Fibroblast of skin of abdomen (primary cell): ENCODE measurements around the gene APOBEC4.

Experiments used
- DNase-seq: peaks from one replicate; pipeline ENCODE4 v3.0.0-alpha.2; 2013

Gene APOBEC4

DNA sequence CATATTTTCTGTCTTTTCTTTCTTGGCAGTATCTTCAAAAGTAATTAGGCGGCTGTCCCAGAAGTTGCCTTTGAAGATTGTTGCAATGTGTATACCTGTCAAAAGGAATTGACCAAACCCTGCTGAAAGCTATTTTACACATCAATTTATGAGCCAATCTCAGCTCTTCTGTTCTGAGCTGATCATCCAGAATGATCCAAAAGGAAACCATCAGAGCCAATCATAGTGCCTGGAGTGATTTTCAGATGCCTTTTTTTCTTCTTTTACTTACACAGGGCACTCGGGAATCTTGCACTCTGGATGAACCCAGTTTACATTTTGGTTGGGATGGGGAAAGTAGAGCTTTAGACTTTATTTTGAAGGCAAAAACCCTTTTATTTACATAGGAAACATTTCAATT lies 21.8 kb upstream of the APOBEC4 start:
- DNase-seq = no peak

DNA sequence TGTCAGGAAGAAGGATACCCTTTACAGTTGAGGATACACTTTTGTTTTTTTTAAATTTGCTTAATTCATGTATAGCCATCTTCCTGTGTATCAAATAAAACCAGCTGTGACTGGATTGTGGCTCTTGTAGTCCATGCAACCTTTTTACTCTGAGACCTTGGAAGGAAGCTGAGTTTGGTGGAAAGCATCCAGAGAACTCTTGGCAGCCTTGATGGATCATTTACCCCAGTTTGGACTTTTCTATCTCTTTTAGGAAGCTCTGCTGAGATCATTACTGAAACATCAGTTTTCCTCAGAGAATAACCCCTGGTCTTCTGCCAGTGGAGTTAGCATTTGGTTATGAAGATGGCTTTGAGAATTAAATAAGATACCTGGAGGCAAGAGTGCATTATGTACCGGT lies 21.2 kb upstream of the APOBEC4 start:
- peak; percentile 38 for DNase-seq

DNA sequence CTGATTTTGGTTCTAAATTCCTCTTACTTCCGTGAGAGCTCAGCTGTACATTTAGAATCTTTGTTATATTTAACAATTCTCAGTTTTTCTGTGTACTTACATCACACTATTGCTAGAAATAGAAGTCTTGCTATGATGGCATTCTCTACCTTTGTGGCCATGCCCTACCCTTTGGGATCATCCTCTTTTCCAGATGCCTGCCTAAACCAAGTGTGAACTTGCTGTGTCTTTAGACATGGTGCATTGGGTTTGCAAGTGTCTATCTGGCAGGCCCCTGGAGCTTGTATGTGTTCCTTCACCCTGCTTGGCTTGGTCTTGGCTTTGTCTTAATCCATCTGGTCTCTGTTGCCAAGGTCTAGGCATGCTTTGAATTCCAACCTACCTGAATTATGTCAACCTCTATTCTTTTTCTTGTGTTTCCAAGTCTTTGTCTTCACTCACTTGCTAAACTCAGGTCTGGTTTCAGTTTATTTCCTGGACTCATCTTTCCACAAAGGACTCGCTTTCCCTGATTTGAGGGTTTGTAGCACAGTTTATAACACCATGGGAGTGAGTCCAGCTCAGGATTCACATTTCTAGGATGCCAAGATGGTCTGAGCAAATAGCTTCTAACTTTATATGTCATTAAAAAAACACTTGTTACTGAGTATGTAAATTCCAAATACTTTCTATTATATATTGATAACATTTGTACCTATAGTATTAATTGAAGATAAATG lies 20.6 kb upstream of the APOBEC4 start:
- DNase-seq = no peak

DNA sequence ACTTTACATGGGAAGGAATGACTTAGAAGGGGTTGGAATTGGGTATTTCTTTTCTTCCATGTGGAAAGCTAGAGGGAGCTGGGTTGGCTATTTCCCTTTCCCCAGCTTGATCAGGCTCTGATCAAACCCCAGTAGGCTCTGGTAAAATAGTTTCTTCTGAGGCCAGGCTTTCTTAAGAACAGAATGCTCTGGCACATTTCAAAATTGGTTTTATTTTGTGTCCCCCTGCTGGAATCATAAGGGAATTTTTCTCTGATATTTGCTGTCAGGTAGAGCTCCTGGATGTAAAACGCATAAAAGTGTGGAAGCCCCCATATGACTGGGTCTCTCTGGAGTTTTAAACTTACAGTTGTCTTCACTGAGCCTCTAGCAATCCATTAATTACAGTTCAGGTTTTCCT lies 17.1 kb upstream of the APOBEC4 start:
- DNase-seq = no peak

GRCh38 chr1:183656355-183656754 lies 3.2 kb upstream of the APOBEC4 start:
- DNase-seq = no peak

DNA sequence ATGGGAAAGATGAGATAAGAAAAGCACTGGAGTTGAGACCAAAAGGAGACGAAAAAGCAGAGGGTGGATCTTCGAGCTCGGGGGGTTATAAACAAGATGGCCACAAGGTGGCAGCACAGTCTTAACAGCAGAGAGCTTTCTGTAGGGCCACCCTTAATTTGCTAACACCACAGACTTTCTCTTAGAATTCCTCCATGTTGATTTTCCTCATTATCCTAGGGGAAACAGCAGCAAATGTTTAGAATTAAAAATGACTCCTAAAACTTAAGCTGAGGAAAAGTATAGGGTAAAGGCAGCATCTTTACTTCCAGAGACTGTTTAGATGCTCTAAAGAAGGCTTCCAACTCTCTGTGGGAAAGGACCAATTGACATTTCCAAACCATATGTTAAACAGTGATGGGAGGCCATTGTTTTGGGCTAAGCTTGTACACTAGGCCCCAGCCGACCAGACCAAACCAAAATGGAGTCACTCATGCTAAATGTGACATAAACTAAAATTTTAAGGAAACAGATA lies 2.5 kb upstream of the APOBEC4 start:
- peak; percentile 79 for DNase-seq

- DNase-seq = no peak
Measured at GRCh38 chr1:183654706-183655105, 1.6 kb upstream of the APOBEC4 start.

DNA sequence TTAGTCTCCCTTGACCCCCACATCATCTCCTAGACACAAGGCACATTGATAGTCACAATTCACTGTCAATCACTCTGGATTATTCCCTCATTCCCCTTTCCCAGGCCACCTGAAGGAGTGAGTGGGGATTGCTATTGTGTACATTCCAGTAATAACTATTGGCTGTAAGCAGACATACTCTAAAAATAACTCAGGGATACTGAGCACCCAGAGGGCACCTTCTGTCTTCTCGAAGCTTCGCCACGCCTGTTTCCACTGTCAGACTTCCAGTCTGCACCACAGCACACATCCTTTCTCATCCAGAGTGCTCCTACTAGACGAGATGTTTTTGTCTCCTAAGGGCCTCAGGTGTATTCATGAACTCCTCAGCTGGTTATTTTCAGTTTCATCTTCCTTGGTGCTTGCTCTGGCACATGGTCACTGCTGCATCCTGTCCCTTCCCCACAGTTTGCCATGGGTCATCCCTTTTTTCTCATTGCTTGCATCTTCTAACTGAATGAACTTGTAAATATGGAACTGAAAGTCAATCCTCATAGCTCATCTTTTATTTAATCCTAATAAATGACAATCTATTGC lies 848 bp upstream of the APOBEC4 start:
- no peak for DNase-seq

GRCh38 chr1:183653462-183653794 lies 312 bp upstream of the APOBEC4 start:
- DNase-seq = no peak

DNA sequence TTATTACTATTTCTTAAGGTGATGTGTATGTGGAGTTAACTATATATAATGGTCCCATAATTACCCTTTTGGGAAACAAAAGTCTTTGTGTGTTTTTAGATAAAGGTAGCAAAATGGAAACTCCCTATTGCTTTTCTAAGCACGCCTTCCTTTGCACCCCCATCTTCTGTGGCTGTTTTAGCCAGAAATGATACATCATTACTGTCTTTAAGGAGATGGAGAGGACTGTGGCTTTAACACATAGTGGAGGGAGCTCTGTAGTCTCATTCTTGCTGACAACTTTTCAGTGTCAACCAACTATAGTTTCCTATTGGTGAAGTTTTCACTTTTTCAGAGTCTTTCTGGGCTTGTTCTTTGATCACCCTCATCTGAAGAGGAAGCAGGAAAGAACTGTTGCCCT lies 1.0 kb downstream of the APOBEC4 start:
- no peak for DNase-seq

DNA sequence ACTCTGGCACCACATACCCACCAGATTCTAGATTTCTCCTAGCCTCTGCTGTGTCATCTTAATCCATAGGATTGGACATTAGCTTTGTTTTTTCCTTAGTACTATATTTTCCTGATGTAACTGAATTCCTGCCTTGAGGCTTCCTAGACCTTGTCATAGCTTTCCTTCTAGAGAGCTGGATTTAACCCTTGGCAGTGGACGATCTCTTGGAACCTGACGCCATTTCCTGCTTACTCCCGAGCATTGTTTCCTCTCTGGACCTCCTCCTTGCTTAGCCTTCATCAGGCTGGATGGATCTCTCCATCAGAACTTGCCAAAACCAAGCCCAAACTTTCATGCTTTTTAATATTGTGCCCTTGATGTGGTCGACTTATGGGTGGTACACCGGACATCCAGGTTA lies 1.5 kb downstream of the APOBEC4 start:
- DNase-seq = no peak

DNA sequence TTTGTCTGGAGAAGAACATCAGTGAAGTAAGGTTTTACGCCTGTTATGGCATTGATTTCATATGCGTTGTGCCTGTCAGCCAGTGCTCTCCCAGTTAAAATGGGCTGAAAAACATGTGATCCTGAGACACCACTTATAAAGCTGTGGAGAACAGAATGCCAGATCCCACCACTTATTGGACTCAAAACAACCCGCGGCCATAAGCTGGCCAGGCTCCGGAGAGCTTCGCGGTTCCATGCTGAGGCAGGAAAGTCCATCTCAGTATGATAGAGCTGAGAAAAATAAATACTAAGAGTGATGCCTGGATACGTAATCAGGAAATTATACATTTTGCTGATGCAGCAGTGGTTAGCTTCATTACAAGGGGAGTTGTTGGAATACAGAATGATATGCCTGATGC lies 5.1 kb downstream of the APOBEC4 start:
- no peak for DNase-seq

- DNase-seq = no peak
Measured at GRCh38 chr1:183646776-183647175, 6.3 kb downstream of the APOBEC4 start.

GRCh38 chr1:183645531-183645930 lies 7.6 kb downstream of the APOBEC4 start:
- no peak for DNase-seq

DNA sequence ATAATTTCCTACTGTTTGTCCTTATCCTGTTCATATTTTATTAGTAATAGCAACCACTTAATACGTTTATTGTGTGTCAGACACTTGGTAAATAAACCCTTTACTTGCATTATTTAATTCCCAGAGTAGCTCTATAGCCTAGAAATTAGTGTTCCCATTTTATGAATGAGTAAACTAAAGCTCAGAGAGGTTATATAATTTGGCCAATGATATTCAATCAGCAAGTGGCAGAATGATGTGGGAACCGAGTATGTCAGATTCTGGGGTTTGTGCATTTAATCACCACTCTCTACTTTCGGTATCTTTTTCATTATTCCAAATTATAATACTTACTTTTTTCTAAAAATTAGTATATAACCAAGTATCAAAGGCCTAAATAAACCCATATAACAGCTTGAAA lies 10.9 kb downstream of the APOBEC4 start:
- DNase-seq = no peak

- no peak for DNase-seq
Measured at GRCh38 chr1:183640193-183640592, 12.9 kb downstream of the APOBEC4 start.

DNA sequence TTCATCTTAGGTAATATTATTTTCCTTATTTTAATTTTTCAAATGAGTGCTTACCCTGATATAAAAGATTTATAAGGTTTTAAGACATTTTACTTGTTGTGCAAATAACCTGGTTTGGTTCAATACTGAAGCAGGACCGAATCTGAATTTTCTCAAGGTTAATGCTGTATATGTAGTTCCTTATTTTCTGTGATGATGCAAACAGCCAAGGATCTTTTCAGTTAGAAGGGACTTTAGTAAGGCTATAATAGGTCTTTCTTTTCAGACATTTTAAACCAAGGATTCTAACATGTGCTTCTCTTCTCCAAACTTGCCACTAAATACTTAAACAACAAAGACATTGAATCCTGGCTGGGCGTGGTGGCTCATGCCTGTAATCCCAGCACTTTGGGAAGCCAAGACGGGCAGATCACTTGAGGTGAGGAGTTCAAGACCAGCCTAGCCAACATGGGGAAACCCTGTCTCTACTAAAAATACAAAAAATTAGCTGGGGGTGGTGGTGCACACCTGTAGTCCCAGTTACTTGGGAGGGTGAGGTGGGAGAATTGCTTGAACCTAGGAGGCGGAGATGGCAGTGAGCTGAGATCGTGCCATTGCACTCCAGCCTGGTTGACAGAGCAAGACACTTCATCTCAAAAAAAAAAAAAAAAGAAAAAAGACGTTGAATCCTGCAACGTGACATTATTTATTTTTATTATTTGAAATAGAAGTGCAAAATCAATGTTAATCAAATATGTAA lies 14.3 kb downstream of the APOBEC4 start:
- DNase-seq = no peak

DNA sequence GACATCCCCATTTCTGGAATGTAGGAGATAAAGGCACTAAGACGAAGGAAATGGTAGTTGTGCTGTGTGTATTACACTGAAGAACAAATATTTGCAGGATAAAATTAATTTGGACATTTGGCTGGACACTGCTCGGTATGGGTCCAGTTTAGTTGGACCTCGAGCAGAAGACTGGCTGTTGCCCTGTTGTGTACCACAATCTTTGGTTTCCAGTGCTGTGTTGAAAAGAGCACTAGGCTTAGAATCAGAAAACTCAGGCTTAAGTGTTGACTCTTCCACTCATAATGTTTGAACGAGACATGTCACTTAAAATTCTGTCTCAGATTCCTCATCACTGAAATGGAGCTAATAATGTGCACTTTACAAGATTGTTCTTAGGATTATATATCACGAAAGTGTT lies 16.3 kb downstream of the APOBEC4 start:
- DNase-seq = no peak

GRCh38 chr1:183636334-183636682 lies 16.8 kb downstream of the APOBEC4 start:
- no peak for DNase-seq

- peak; percentile 99 for DNase-seq
Measured at GRCh38 chr1:183635606-183636333, 17.3 kb downstream of the APOBEC4 start, which contains the start of gene ARPC5. Gene ARPC5 (minus strand): TSS chr1:183635783. CDS start chr1:183635659, 124 bp downstream.

- DNase-seq = peak; percentile 34
Measured at GRCh38 chr1:183635099-183635605, 18.0 kb downstream of the APOBEC4 start.

- DNase-seq = no peak
Measured at GRCh38 chr1:183634429-183635065, 18.6 kb downstream of the APOBEC4 start.
